ENCODE results near the gene PCDHGB3. TPM values are rescaled to one million over a fixed set of nuclear protein-coding genes. Genes with fewer than 3 reads are reported as not detected.

The PCDHGB3 gene
- total RNA-seq = 1 to 10 TPM; 1.5 to 4.4 (median 1.9) TPM

DNA sequence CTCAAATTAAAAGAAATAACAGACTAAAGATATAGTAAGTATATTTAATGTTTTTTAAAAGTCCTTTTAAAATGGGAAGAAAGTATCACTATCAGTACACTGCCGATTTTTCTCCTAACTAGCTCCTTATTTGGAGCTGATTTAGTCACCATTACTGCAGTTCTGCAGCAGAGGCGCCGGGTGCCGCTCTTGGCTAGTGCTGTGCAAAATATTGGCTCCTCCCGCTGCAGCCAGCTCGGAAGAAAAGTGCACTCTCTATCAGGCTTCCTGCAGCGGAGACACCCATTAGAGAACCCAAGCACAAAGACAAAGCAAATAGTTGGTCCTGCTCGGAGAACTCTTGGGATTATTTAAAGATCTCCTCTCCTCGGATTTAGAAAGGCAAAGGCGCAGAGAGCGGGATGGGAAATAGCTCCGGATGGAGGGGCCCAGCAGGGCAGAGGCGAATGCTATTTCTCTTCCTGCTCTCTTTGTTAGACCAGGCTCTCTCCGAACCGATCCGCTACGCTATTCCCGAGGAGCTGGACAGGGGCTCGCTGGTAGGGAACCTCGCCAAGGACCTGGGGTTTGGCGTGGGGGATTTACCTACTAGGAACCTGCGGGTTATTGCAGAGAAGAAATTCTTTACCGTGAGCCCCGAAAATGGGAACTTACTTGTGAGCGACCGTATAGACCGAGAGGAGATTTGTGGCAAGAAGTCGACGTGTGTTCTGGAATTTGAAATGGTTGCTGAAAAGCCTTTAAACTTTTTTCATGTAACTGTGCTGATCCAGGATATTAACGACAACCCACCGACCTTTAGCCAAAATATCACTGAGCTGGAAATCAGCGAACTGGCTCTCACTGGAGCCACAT lies at the start of gene PCDHGB3:
PCDHGB3 (plus strand) TSS at position 249 of the 855 bp plus-strand sequence; CDS start at position 402, 153 bp downstream.
- no peak for TF ChIP-seq CTCF (IDR thresholded peaks at IDR 0.05; ENCODE audit: low read depth)

DNA sequence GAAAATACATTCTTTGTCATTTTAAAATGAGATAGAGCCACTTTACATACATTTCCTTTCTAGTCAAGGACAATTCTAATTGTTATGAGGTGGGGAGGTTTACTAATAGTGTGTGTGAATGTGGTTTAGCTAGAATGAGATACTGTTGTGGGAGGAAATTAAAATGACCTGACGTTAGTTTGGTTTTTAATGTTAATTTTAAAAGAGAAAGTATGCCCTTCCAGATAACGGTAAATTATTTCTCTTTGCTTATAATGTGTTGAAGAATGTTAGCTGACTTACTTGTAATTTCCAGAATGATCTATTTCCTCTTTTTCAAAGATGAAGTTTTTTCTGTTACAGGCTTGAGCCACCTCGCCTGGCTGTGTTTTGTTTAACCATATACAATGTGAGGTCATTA lies 47.8 kb upstream of the PCDHGB3 start:
- TF ChIP-seq CTCF (IDR thresholded peaks at IDR 0.05; ENCODE audit: low read depth) = no peak

- no peak for TF ChIP-seq CTCF (IDR thresholded peaks at IDR 0.05; ENCODE audit: low read depth)
These were observed 43.8 kb upstream of the PCDHGB3 start for GRCh38 chr5:141326088-141326854.

DNA sequence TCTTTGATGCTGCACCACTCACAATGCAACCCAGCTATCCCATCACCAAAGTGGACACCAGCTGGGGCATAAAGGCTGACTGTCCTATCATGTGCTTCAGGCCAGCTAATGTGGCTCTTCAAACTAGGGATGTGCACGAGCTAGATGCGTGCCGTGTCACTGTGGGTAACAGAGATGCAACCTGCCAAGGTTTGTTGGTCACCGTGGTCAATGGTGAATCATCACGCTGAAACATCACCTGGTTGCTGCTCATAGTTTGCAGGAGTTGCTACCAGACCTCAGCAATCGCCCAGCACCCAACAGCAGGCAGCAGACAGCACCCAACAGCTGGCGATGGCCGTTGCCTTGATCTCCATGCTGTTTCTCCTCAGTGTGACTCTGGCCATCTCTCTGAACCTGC lies 41.8 kb upstream of the PCDHGB3 start:
- no peak for TF ChIP-seq CTCF (IDR thresholded peaks at IDR 0.05; ENCODE audit: low read depth)

DNA sequence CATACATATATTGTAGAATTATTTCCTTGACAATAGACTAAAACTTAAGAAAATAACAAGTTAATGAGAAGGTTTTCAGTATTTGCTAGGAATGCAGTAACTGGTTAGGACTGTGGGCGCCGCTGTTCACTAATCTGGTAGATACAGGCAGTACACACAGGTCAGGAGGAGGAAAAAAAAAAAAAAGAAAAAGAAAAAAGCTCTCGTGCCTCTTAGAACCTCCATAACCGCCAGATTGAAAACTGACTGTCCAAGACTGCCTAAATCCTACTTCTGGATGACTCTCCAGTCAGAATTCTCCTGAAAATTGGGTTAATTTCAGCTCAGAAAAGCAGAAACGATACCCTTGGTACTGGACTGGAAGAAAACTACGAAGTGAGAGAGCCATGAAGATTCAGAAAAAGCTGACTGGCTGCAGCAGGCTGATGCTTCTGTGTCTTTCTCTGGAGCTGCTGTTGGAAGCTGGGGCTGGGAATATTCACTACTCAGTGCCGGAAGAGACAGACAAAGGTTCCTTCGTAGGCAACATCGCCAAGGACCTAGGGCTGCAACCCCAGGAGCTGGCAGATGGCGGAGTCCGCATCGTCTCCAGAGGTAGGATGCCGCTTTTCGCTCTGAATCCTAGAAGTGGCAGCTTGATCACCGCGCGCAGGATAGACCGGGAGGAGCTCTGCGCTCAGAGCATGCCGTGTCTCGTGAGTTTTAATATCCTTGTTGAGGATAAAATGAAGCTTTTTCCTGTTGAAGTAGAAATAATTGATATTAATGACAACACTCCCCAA lies 39.6 kb upstream of the PCDHGB3 start, which contains the start of gene PCDHGA1:
PCDHGA1 (plus strand) TSS at position 216 of the 782 bp plus-strand sequence.
- no peak for TF ChIP-seq CTCF (IDR thresholded peaks at IDR 0.05; ENCODE audit: low read depth)

- no peak for TF ChIP-seq CTCF (IDR thresholded peaks at IDR 0.05; ENCODE audit: low read depth)
These were observed 31.3 kb upstream of the PCDHGB3 start, which contains the start of gene PCDHGA2 for GRCh38 chr5:141338538-141339306. TSS of gene PCDHGA2 (plus strand) at chr5:141338760.

Data from subcutaneous adipose tissue (tissue), 4 donors.